Sigmoid colon (tissue), 7 donors: Measurements from ENCODE around the gene DDX25. TPM values are rescaled to one million over a fixed set of nuclear protein-coding genes. Genes with fewer than 3 reads are reported as not detected.
A peak's percentile ranks its signal among the peaks of the same experiment; 100 is the strongest.

Source experiments
- DNase-seq: peaks from one replicate; pipeline ENCODE4 v3.0.0-alpha.2; 2019
- H3K27ac ChIP-seq, 4 donors: fragments of 200-600 bp; sonication (generic); one replicate each; pipeline ENCODE4 v1.5.1; 2016 to 2019; ENCODE audit warnings: mild to moderate bottlenecking in 1 of 4
- H3K27me3 ChIP-seq, 3 donors: fragments of 200-600 bp; sonication (generic); one replicate each; pipeline ENCODE4 v1.5.1; 2019; ENCODE audit warnings: mild to moderate bottlenecking in 1 of 3
- H3K36me3 ChIP-seq, 4 donors: fragments of 200-600 bp; sonication (generic); one replicate each; pipeline ENCODE4 v1.5.1; 2016 to 2019
- H3K4me1 ChIP-seq, 4 donors: fragments of 200-600 bp; sonication (generic); one replicate each; pipeline ENCODE4 v1.5.1; 2017 to 2019
- H3K4me3 ChIP-seq, 4 donors: fragments of 200-600 bp; sonication (generic); one replicate each; pipeline ENCODE4 v1.5.1; 2017 to 2019; ENCODE audit warnings: mild to moderate bottlenecking in 2 of 4, moderate library complexity in 1 of 4
- H3K9me3 ChIP-seq, 4 donors: fragments of 200-600 bp in 3 of 4; sonication (generic) in 3 of 4; one replicate each; pipeline versions ENCODE4 v1.5.1 to v1.6.1; 2013 to 2019
- CTCF ChIP-seq, 4 experiments: fragments of 450-650 bp in 3 of 4; fragments of 200-600 bp in 1 of 4; IDR thresholded peaks; one replicate each; pipeline ENCODE4 v1.5.1; 2016 to 2019; ENCODE audit warnings: antibody characterized with exemption in 4 of 4, mild to moderate bottlenecking in 3 of 4, moderate library complexity in 2 of 4
- EP300 ChIP-seq, 4 donors: sonication (generic); formaldehyde crosslinking; IDR thresholded peaks; one replicate each; pipeline ENCODE4 v1.6.1; 2017; ENCODE audit warnings: antibody characterized with exemption in 4 of 4
- POLR2A ChIP-seq, 2 donors: fragments of 450-650 bp; IDR thresholded peaks; one replicate each; pipeline ENCODE4 v1.6.1; 2016; ENCODE audit warnings: antibody characterized with exemption in 2 of 2, mild to moderate bottlenecking in 2 of 2, moderate library complexity in 2 of 2
- POLR2AphosphoS5 ChIP-seq, 4 donors: sonication (generic); formaldehyde crosslinking; IDR thresholded peaks; one replicate each; pipeline ENCODE4 v1.6.1; 2017; ENCODE audit warnings: antibody characterized with exemption in 4 of 4
- WGBS, 2 donors: extraction: QIAGEN DNeasy Blood & Tissue Kit; methylation state at CpG; one replicate each; pipeline ENCODE4 v1.1.7; 2013; 5-methylcytosine and 5-hydroxymethylcytosine counted together
- intact Hi-C: fragments of 100-400 bp; cut with DNase I; formaldehyde crosslinking; loops from one replicate; pipeline ENCODE4 v1.15.1; 2023
- polyA plus RNA-seq, 3 donors: library from polyadenylated mRNA; stranded (reverse); fragments of 200-250 nt; gene quantifications; one replicate each; pipeline ENCODE4 v1.2.3, GENCODE V29; 2013
- total RNA-seq, 4 donors: library from RNA; depleted of rRNA; stranded (reverse); fragments of >200 nt; gene quantifications; one replicate each; pipeline ENCODE4 v1.1.0, GENCODE V29; 2016
- donor health status: healthy with polysubstance abuse.
- donor health status: Bipolar disorder and iron deficiency.
- donor health status: healthy.

The DDX25 gene
- total and polyA plus RNA-seq, 7 donors: 0.14 to 1.7 (median 0.42) TPM; not detected in 1

GRCh38 chr11:125929445-125930075 lies 25.3 kb downstream of the DDX25 start:
- H3K27ac ChIP-seq: no peak overlapping the region
- H3K4me3 ChIP-seq: no peak overlapping the region
- H3K9me3 ChIP-seq: no peaks in the 10 kb centered on the region
- no peaks in the 10 kb centered on the region for H3K36me3 ChIP-seq
- intact Hi-C loops: no loop called here
- 81 to 84% methylated on average over 9 of the region's 9 CpGs for WGBS, 2 donors
- H3K4me1 ChIP-seq: peaks cover 0 to 31% (median 20%) of the 10 kb centered on the region in 4 donors
- no peak for TF ChIP-seq EP300 (IDR thresholded peaks at IDR 0.05)
- TF ChIP-seq POLR2AphosphoS5 (IDR thresholded peaks at IDR 0.05): no peak
- no peak for TF ChIP-seq CTCF (IDR thresholded peaks at IDR 0.05)
- TF ChIP-seq POLR2A (IDR thresholded peaks at IDR 0.05): no peak
- H3K27me3 ChIP-seq: no peaks in the 10 kb centered on the region
- no peak for DNase-seq

GRCh38 chr11:125930076-125930450 lies 25.8 kb downstream of the DDX25 start:
- Histone ChIP-seq H3K4me1 (peaks cover 0 to 31% (median 20%) of the 10 kb centered on the region in 4 donors), H3K4me3 (no peak overlapping the region), H3K27me3 (no peaks in the 10 kb centered on the region), H3K9me3 (no peaks in the 10 kb centered on the region), H3K36me3 (no peaks in the 10 kb centered on the region), H3K27ac (no peak overlapping the region)
- 90 to 92% methylated on average over 11 of the region's 11 CpGs for WGBS, 2 donors
- intact Hi-C loops: no loop called here
- DNase-seq: no peak
- no peak for TF ChIP-seq POLR2A (IDR thresholded peaks at IDR 0.05)
- no peak for TF ChIP-seq EP300 (IDR thresholded peaks at IDR 0.05)
- no peak for TF ChIP-seq POLR2AphosphoS5 (IDR thresholded peaks at IDR 0.05)
- TF ChIP-seq CTCF (IDR thresholded peaks at IDR 0.05): no peak

- Histone ChIP-seq H3K36me3 (no peaks in the 10 kb centered on the region), H3K27ac (peak overlapping the region in 1 of 4 donors; percentile 30), H3K27me3 (no peaks in the 10 kb centered on the region), H3K4me3 (no peak overlapping the region), H3K4me1 (peaks cover 0 to 29% (median 16%) of the 10 kb centered on the region in 4 donors), H3K9me3 (no peaks in the 10 kb centered on the region)
- 69 to 70% methylated on average over 3 of the region's 3 CpGs for WGBS, 2 donors
- DNase-seq: no peak
- TF ChIP-seq POLR2A (IDR thresholded peaks at IDR 0.05) (no peak), POLR2AphosphoS5 (IDR thresholded peaks at IDR 0.05) (no peak)
- intact Hi-C loops: no loop called here
Measured at GRCh38 chr11:125931116-125931515, 26.8 kb downstream of the DDX25 start.

- Histone ChIP-seq H3K27me3 (no peaks in the 10 kb centered on the region), H3K9me3 (no peaks in the 10 kb centered on the region), H3K4me3 (no peak overlapping the region), H3K4me1 (peaks cover 0 to 29% (median 16%) of the 10 kb centered on the region in 4 donors), H3K27ac (peak overlapping the region in 1 of 4 donors; percentile 30), H3K36me3 (no peaks in the 10 kb centered on the region)
- no peak for DNase-seq
- 67 to 72% methylated on average over 6 of the region's 6 CpGs for WGBS, 2 donors
- TF ChIP-seq POLR2AphosphoS5 (IDR thresholded peaks at IDR 0.05) (peak in 1 of 4 donors; percentile 36), POLR2A (IDR thresholded peaks at IDR 0.05) (no peak)
- intact Hi-C loops: no loop called here
Measured at GRCh38 chr11:125931668-125932067, 27.4 kb downstream of the DDX25 start.

GRCh38 chr11:125932301-125932700 lies 28.0 kb downstream of the DDX25 start:
- no peaks in the 10 kb centered on the region for H3K36me3 ChIP-seq
- no peak for DNase-seq
- TF ChIP-seq POLR2AphosphoS5 (IDR thresholded peaks at IDR 0.05) (no peak), CTCF (IDR thresholded peaks at IDR 0.05) (no peak), POLR2A (IDR thresholded peaks at IDR 0.05) (no peak), EP300 (IDR thresholded peaks at IDR 0.05) (no peak)
- intact Hi-C loops: no loop called here
- no peak overlapping the region for H3K27ac ChIP-seq
- H3K4me3 ChIP-seq: no peak overlapping the region
- no peaks in the 10 kb centered on the region for H3K9me3 ChIP-seq
- 84 to 85% methylated on average over 9 of the region's 9 CpGs for WGBS, 2 donors
- H3K4me1 ChIP-seq: peaks cover 0 to 29% (median 16%) of the 10 kb centered on the region in 4 donors
- no peaks in the 10 kb centered on the region for H3K27me3 ChIP-seq
